ENCODE data around the gene SNRNP200. TPM values are rescaled to one million over a fixed set of nuclear protein-coding genes. Genes with fewer than 3 reads are reported as not detected.

SNRNP200 gene
- total and polyA plus RNA-seq, 3 donors from 2014 or later: 165 to 202 (median 181) TPM

- H3K4me1 ChIP-seq: no peaks in the 10 kb centered on the region
- H3K36me3 ChIP-seq (ENCODE audit: low read depth, missing control alignments): no peaks in the 10 kb centered on the region
- 77 to 100% methylated on average over 1 of the region's 1 CpG for WGBS, 2 donors
- no peak overlapping the region for H3K4me3 ChIP-seq
- no peak overlapping the region for H3K27ac ChIP-seq
- no peaks in the 10 kb centered on the region for H3K27me3 ChIP-seq
- intact Hi-C loops (cut with DNase I; ENCODE audit: low total_unique reads): no loop called here
- DNase-seq: no peak
- TF ChIP-seq POLR2A (IDR thresholded peaks at IDR 0.05): no peak
- no peak for TF ChIP-seq CTCF (IDR thresholded peaks at IDR 0.05)
- H3K9me3 ChIP-seq: no peaks in the 10 kb centered on the region
Measured at GRCh38 chr2:96347395-96347794, 42.0 kb upstream of the SNRNP200 start.

- no peak for DNase-seq
- WGBS, 2 donors: 92 to 97% methylated on average over 6 of the region's 6 CpGs
- Histone ChIP-seq H3K27ac (no peak overlapping the region), H3K9me3 (no peaks in the 10 kb centered on the region), H3K27me3 (no peaks in the 10 kb centered on the region), H3K4me1 (no peaks in the 10 kb centered on the region), H3K36me3 (ENCODE audit: low read depth, missing control alignments) (no peaks in the 10 kb centered on the region), H3K4me3 (no peak overlapping the region)
- intact Hi-C loops (cut with DNase I; ENCODE audit: low total_unique reads): no loop called here
- TF ChIP-seq POLR2A (IDR thresholded peaks at IDR 0.05) (no peak), CTCF (IDR thresholded peaks at IDR 0.05) (no peak)
Measured at GRCh38 chr2:96345868-96346462, 40.6 kb upstream of the SNRNP200 start.

- intact Hi-C loops (cut with DNase I; ENCODE audit: low total_unique reads): no loop called here
- WGBS, 2 donors: 88 to 96% methylated on average over 4 of the region's 4 CpGs
- H3K4me1 ChIP-seq: no peaks in the 10 kb centered on the region
- no peaks in the 10 kb centered on the region for H3K27me3 ChIP-seq
- H3K27ac ChIP-seq: no peak overlapping the region
- no peaks in the 10 kb centered on the region for H3K9me3 ChIP-seq
- DNase-seq: no peak
- no peak overlapping the region for H3K4me3 ChIP-seq
- no peaks in the 10 kb centered on the region for H3K36me3 ChIP-seq (ENCODE audit: low read depth, missing control alignments)
- TF ChIP-seq POLR2A (IDR thresholded peaks at IDR 0.05): no peak
- no peak for TF ChIP-seq CTCF (IDR thresholded peaks at IDR 0.05)
Measured at GRCh38 chr2:96345438-96345837, 40.1 kb upstream of the SNRNP200 start.

GRCh38 chr2:96344011-96344410 is 38.7 kb upstream of the SNRNP200 start:
- intact Hi-C loops (cut with DNase I; ENCODE audit: low total_unique reads): no loop called here
- Histone ChIP-seq H3K9me3 (no peaks in the 10 kb centered on the region), H3K36me3 (ENCODE audit: low read depth, missing control alignments) (no peaks in the 10 kb centered on the region), H3K27ac (no peak overlapping the region), H3K4me1 (no peaks in the 10 kb centered on the region), H3K27me3 (no peaks in the 10 kb centered on the region), H3K4me3 (no peak overlapping the region)
- 87 to 88% methylated on average over 5 of the region's 5 CpGs for WGBS, 2 donors
- TF ChIP-seq CTCF (IDR thresholded peaks at IDR 0.05) (no peak), POLR2A (IDR thresholded peaks at IDR 0.05) (no peak)
- DNase-seq: no peak

- DNase-seq: no peak
- Histone ChIP-seq H3K4me1 (no peaks in the 10 kb centered on the region), H3K9me3 (no peaks in the 10 kb centered on the region), H3K27me3 (no peaks in the 10 kb centered on the region), H3K4me3 (no peak overlapping the region), H3K36me3 (ENCODE audit: low read depth, missing control alignments) (no peaks in the 10 kb centered on the region), H3K27ac (no peak overlapping the region)
- TF ChIP-seq POLR2A (IDR thresholded peaks at IDR 0.05) (no peak), CTCF (IDR thresholded peaks at IDR 0.05) (no peak)
- intact Hi-C loops (cut with DNase I; ENCODE audit: low total_unique reads): no loop called here
- WGBS, 2 donors: 87 to 94% methylated on average over 5 to 6 of the region's 6 CpGs
Measured at GRCh38 chr2:96342085-96342484, 36.7 kb upstream of the SNRNP200 start.
